HUDEP-2 (cell line): ENCODE data around the gene ALKBH5.
"Not testable (repeated sequence)": the region's sequence is repeated elsewhere in the genome, so short reads cannot be mapped to it uniquely, and the experiment has no call there.

Experiments used
- DNase-seq, 76 experiments: peaks; one replicate each; lab custom pipeline; 2025; ENCODE audit not compliant: unreplicated experiment in 76 of 76; lab: John Stamatoyannopoulos, UW

ALKBH5 gene

GRCh38 chr17:18213666-18214270 is 30.1 kb downstream of the ALKBH5 start:
- no peak for DNase-seq

- not testable (repeated sequence) for DNase-seq
Measured at GRCh38 chr17:18216906-18217305, 33.3 kb downstream of the ALKBH5 start.

- peak in 64 of 76 experiments; percentile 4 to 79 (median 37) for DNase-seq
Measured at GRCh38 chr17:18217412-18218015, 33.9 kb downstream of the ALKBH5 start.

- DNase-seq = no peak
Measured at GRCh38 chr17:18218756-18219415, 35.3 kb downstream of the ALKBH5 start.

- peak in 1 of 76 experiments; percentile 1 for DNase-seq
Measured at GRCh38 chr17:18224053-18224386, 40.4 kb downstream of the ALKBH5 start.

GRCh38 chr17:18224387-18225120 is 40.9 kb downstream of the ALKBH5 start:
- DNase-seq = no peak

- peak in 74 of 76 experiments; percentile 38 to 97 (median 89) for DNase-seq
Measured at GRCh38 chr17:18225121-18225641, 41.6 kb downstream of the ALKBH5 start, which contains the start of gene LLGL1. Gene LLGL1 (plus strand): TSS chr17:18225635. CDS start chr17:18225683, 48 bp downstream.

GRCh38 chr17:18225642-18226283 is 42.1 kb downstream of the ALKBH5 start:
- peak in 10 of 76 experiments; percentile 8 to 35 (median 20) for DNase-seq

GRCh38 chr17:18226284-18226945 is 42.8 kb downstream of the ALKBH5 start:
- no peak for DNase-seq

- no peak for DNase-seq
Measured at GRCh38 chr17:18227635-18228034, 44.0 kb downstream of the ALKBH5 start.

GRCh38 chr17:18228176-18228682 is 44.6 kb downstream of the ALKBH5 start:
- DNase-seq = no peak

GRCh38 chr17:18229254-18229653 is 45.6 kb downstream of the ALKBH5 start:
- no peak for DNase-seq

- DNase-seq = no peak
Measured at GRCh38 chr17:18229771-18230170, 46.1 kb downstream of the ALKBH5 start.

- no peak for DNase-seq
Measured at GRCh38 chr17:18230288-18231141, 46.9 kb downstream of the ALKBH5 start.

- no peak for DNase-seq
Measured at GRCh38 chr17:18231164-18231563, 47.5 kb downstream of the ALKBH5 start.

GRCh38 chr17:18233803-18234518 is 50.3 kb downstream of the ALKBH5 start:
- DNase-seq = no peak

GRCh38 chr17:18234853-18235380 is 51.3 kb downstream of the ALKBH5 start:
- DNase-seq = no peak

- DNase-seq = peak in 16 of 76 experiments; percentile 1 to 66 (median 13)
Measured at GRCh38 chr17:18235743-18236256, 52.2 kb downstream of the ALKBH5 start.
